B cell (primary cell): ENCODE measurements around the gene JCHAIN. TPM values are rescaled to one million over a fixed set of nuclear protein-coding genes. Genes with fewer than 3 reads are reported as not detected.

ENCODE experiments used
- ATAC-seq: fragments of 200-7000 bp; cut with Tn5 transposase; one replicate; pipeline ENCODE4 v1.10.0; 2021; ENCODE audit warnings: low read depth, mild to moderate bottlenecking, moderate number of reproducible peaks, moderate library complexity
- CTCF ChIA-PET: fragments of 350-600 bp; sonication (Branson Sonifier 250); formaldehyde crosslinking; loops from one replicate; lab custom pipeline; 2021; ENCODE audit warnings: antibody characterized with exemption, inconsistent platforms; lab: Charles Lee
- POLR2A ChIA-PET: fragments of 350-600 bp; sonication (Branson Sonifier 250); formaldehyde crosslinking; loops from one replicate; lab custom pipeline; 2021; ENCODE audit warnings: antibody characterized with exemption; lab: Charles Lee
- DNase-seq: peaks from one replicate; pipeline ENCODE4 v3.0.0; 2013
- H2AFZ ChIP-seq: 2 replicates; pipeline ENCODE4 v1.6.1; 2012; ENCODE audit warnings: mild to moderate bottlenecking, low read depth, low read length; ENCODE audit not compliant: insufficient read depth, poor library complexity, severe bottlenecking
- H3K27ac ChIP-seq, 2 donors: 1 replicate in 1 of 2; 2 replicates in 1 of 2; pipeline ENCODE4 v1.5.1; 2012 to 2013; ENCODE audit warnings: low read length in 2 of 2, mild to moderate bottlenecking in 2 of 2, moderate library complexity in 1 of 2
- H3K27me3 ChIP-seq, 4 experiments: fragments of 200-600 bp in 1 of 4; sonication (generic) in 1 of 4; replicated peaks in 1 of 4; 1 replicate in 2 of 4; 2 replicates in 2 of 4; pipeline versions ENCODE4 v1.6.1 to v1.7.0; 2013 to 2016; ENCODE audit warnings: low read length in 3 of 4, mild to moderate bottlenecking in 2 of 4, mixed read lengths in 1 of 4, moderate library complexity in 1 of 4; ENCODE audit not compliant: insufficient read depth in 4 of 4, control insufficient read depth in 3 of 4; ENCODE audit errors: control extremely low read depth in 1 of 4
- H3K36me3 ChIP-seq, 2 experiments: replicated peaks in 1 of 2; 1 replicate in 1 of 2; 2 replicates in 1 of 2; pipeline versions ENCODE4 v1.6.1 to v1.7.1; 2013; ENCODE audit warnings: low read length in 1 of 2; ENCODE audit not compliant: insufficient read depth in 2 of 2, control insufficient read depth in 1 of 2; ENCODE audit errors: control extremely low read depth in 1 of 2, extremely low read depth in 1 of 2
- H3K4me1 ChIP-seq, 2 donors: fragments of 200-600 bp in 1 of 2; sonication (generic) in 1 of 2; 1 replicate in 1 of 2; 2 replicates in 1 of 2; pipeline versions ENCODE4 v1.5.1 to v1.6.1; 2013 to 2017; ENCODE audit warnings: low read length in 2 of 2; ENCODE audit not compliant: control insufficient read depth in 2 of 2, insufficient read depth in 2 of 2
- H3K4me2 ChIP-seq: replicated peaks from 2 replicates; pipeline ENCODE3; 2012; ENCODE audit warnings: mild to moderate bottlenecking, low read depth, low read length; ENCODE audit not compliant: poor library complexity, severe bottlenecking
- H3K4me3 ChIP-seq, 5 experiments: fragments of 200-600 bp in 1 of 5; sonication (generic) in 1 of 5; 1 replicate in 3 of 5; 2 replicates in 2 of 5; pipeline versions ENCODE4 v1.5.1 to v1.7.0; 2011 to 2016; ENCODE audit warnings: low read length in 4 of 5, mild to moderate bottlenecking in 4 of 5, low read depth in 2 of 5, control low read depth in 1 of 5, moderate library complexity in 1 of 5; ENCODE audit not compliant: insufficient read depth in 1 of 5; ENCODE audit errors: control extremely low read depth in 1 of 5, extremely low read depth in 1 of 5
- H3K79me2 ChIP-seq: fragments of 200-600 bp; sonication (generic); one replicate; pipeline ENCODE4 v1.6.0; 2016; ENCODE audit warnings: low read length; ENCODE audit not compliant: control insufficient read depth, insufficient read depth
- H3K9ac ChIP-seq: fragments of 200-600 bp; sonication (generic); 2 replicates; pipeline ENCODE4 v1.6.1; 2017; ENCODE audit warnings: mild to moderate bottlenecking, low read length, moderate library complexity
- H3K9me3 ChIP-seq, 3 donors: one replicate each; pipeline versions ENCODE4 v1.6.1 to v1.7.1; 2013; ENCODE audit warnings: low read length in 2 of 3; ENCODE audit not compliant: control insufficient read depth in 2 of 3, insufficient read depth in 1 of 3; ENCODE audit errors: control extremely low read depth in 1 of 3
- H4K20me1 ChIP-seq: 2 replicates; pipeline ENCODE4 v1.6.0; 2012; ENCODE audit warnings: mild to moderate bottlenecking, low read length; ENCODE audit not compliant: insufficient read depth, control insufficient read depth, poor library complexity, severe bottlenecking
- H3K27ac Mint-ChIP-seq: one replicate; pipeline ENCODE4 v1.8.0; 2021; ENCODE audit warnings: mixed read lengths
- H3K27me3 Mint-ChIP-seq: one replicate; pipeline ENCODE4 v1.8.0; 2021; ENCODE audit warnings: mixed read lengths
- H3K4me1 Mint-ChIP-seq: one replicate; pipeline ENCODE4 v1.8.0; 2021; ENCODE audit warnings: mixed read lengths
- H3K4me3 Mint-ChIP-seq: one replicate; pipeline ENCODE4 v1.8.0; 2021; ENCODE audit warnings: mixed read lengths
- H3K9me3 Mint-ChIP-seq: one replicate; pipeline ENCODE4 v1.8.0; 2022; ENCODE audit warnings: mixed read lengths; ENCODE audit not compliant: insufficient read depth
- EZH2 ChIP-seq: IDR thresholded peaks from 2 replicates; pipeline ENCODE4 v1.6.1; 2012; ENCODE audit warnings: borderline replicate concordance, low read depth, mild to moderate bottlenecking, moderate library complexity, low read length; ENCODE audit not compliant: insufficient read depth, poor library complexity, severe bottlenecking
- WGBS: methylation state at CpG from one replicate; pipeline ENCODE4 v1.1.5; 2013; ENCODE audit warnings: missing lambda C conversion rate; ENCODE audit not compliant: insufficient coverage; 5-methylcytosine and 5-hydroxymethylcytosine counted together
- intact Hi-C: fragments of 100-400 bp; cut with micrococcal nuclease; formaldehyde crosslinking; loops from one replicate; pipeline ENCODE4 v1.10.0; 2022
- polyA minus RNA-seq: library from RNA; depleted of rRNA, polyadenylated mRNA; stranded (reverse); fragments of >200 nt; gene quantifications from 2 replicates; pipeline ENCODE4 v1.2.3, GENCODE V29; 2012
- polyA plus RNA-seq: library from polyadenylated mRNA; depleted of rRNA; stranded (reverse); fragments of >200 nt; gene quantifications from 2 replicates; pipeline ENCODE4 v1.2.3, GENCODE V29; 2012
- total RNA-seq, 2 donors: library from RNA; stranded (reverse); fragments of 120-200 nt in 1 of 2; gene quantifications; 1 replicate in 1 of 2; 2 replicates in 1 of 2; pipeline versions ENCODE4 v1.2.3 to v1.2.4, GENCODE V29; 2013 to 2022
- TF ChIP-seq, protein P1 (sequence below): fragments of 200-600 bp; IDR thresholded peaks from one replicate; pipeline ENCODE4 v1.8.0; 2022; ENCODE audit warnings: antibody characterized with exemption, mild to moderate bottlenecking

Gene JCHAIN
- total RNA-seq, result 72.3 and 90.8 TPM in 2 replicates
- 1,578 TPM for total RNA-seq (2013)
- polyA plus RNA-seq, result 378 and 441 TPM in 2 replicates
- polyA minus RNA-seq, result 718 and 1,055 TPM in 2 replicates

DNA sequence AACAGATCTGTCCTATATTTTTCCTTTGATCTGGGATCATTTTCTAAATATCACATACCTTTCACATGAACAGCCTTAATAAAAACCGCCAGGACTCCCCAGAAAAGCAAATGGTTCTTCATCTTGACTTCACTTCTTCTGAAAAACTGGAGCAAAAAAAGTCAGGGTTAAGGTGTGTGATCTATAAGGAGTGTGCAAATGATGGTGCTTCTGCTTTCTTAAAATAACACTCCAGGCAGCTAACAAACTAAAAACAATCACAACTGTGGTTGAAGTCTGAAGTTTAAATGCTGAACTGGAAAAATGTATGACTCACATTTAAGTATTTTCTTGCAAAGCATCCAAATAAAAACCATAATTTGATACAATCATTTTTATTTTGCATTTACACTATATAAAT is at the start of gene JCHAIN:
TSS of gene JCHAIN (minus strand) at position 140 of the 400 bp plus-strand sequence. CDS start at position 122, 18 bp downstream.
- Histone ChIP-seq H3K9ac (peak within 1 kb of the TSS; percentile 74), H3K9me3 (no peaks in the 10 kb centered on the region), H3K4me3 (peak within 1 kb of the TSS; percentile 27 to 77 (median 57)), H3K36me3 (peaks cover 1 to 8% of the 10 kb centered on the region in 2 experiments), H4K20me1 (no peaks in the 10 kb centered on the region), H3K4me1 (peaks cover 30 to 35% of the 10 kb centered on the region in 2 donors), H3K27ac (peak within 1 kb of the TSS; percentile 4 to 78), H3K79me2 (peaks cover 40% of the 10 kb centered on the region), H3K27me3 (no peaks in the 10 kb centered on the region), H2AFZ (peak within 1 kb of the TSS; percentile 62), H3K4me2 (peak within 1 kb of the TSS; percentile 71)
- TF ChIP-seq, protein P1, sequence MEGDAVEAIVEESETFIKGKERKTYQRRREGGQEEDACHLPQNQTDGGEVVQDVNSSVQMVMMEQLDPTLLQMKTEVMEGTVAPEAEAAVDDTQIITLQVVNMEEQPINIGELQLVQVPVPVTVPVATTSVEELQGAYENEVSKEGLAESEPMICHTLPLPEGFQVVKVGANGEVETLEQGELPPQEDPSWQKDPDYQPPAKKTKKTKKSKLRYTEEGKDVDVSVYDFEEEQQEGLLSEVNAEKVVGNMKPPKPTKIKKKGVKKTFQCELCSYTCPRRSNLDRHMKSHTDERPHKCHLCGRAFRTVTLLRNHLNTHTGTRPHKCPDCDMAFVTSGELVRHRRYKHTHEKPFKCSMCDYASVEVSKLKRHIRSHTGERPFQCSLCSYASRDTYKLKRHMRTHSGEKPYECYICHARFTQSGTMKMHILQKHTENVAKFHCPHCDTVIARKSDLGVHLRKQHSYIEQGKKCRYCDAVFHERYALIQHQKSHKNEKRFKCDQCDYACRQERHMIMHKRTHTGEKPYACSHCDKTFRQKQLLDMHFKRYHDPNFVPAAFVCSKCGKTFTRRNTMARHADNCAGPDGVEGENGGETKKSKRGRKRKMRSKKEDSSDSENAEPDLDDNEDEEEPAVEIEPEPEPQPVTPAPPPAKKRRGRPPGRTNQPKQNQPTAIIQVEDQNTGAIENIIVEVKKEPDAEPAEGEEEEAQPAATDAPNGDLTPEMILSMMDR, result no peak
- TF ChIP-seq EZH2, result no peak
- ChIA-PET CTCF (interaction anchor here (1.0 to 1.7 kb wide), 6 partner anchors 10 to 342 kb away, joined by 3 to 10 read pairs (median 4); no protein-coding TSS in a partner anchor), POLR2A (interaction anchor here (0.7 kb wide), 1 partner anchor 40 kb away, joined by 3 read pairs; no protein-coding TSS in a partner anchor)
- Mint-ChIP-seq H3K9me3 (no peaks in the 10 kb centered on the region), H3K4me3 (peak within 1 kb of the TSS; percentile 88), H3K27me3 (no peaks in the 10 kb centered on the region), H3K4me1 (peaks cover 48% of the 10 kb centered on the region), H3K27ac (peak within 1 kb of the TSS; percentile 89)
- DNase-seq (peak; percentile 24), ATAC-seq (no peak)
- intact Hi-C loops, result no loop called here
- WGBS, result no CpG with 5 or more reads among the region's 1 CpG

DNA sequence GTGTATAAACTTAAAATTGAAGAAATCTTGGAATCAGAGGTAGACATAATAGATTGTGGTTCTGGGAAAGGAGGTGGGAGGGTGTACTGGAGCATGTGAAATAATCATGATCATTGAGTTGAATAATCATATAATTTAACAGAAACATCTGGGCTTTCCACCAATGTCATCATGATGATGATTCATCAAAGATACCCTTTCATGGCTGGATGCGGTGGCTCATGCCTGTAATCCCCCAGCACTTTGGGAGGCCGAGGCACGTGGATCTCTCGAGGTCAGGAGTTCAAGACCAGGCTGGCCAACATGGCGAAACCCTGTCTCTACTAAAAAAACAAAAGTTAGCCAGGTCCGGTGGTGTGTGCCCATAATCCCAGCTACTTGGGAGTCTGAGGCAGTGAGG is 48.8 kb upstream of the JCHAIN start:
- Histone ChIP-seq H4K20me1 (no peaks in the 10 kb centered on the region), H3K36me3 (no peaks in the 10 kb centered on the region), H3K4me3 (peak overlapping the region in 1 of 5 experiments; percentile 35), H2AFZ (no peak overlapping the region), H3K4me2 (peak overlapping the region; percentile 69), H3K27me3 (no peaks in the 10 kb centered on the region), H3K9me3 (no peaks in the 10 kb centered on the region), H3K9ac (peak overlapping the region; percentile 36), H3K79me2 (peaks cover 85% of the 10 kb centered on the region), H3K4me1 (peaks cover 45 to 48% of the 10 kb centered on the region in 2 donors), H3K27ac (peak overlapping the region in 1 of 2 donors; percentile 85)
- Mint-ChIP-seq H3K4me1 (peaks cover 51% of the 10 kb centered on the region), H3K4me3 (peak overlapping the region; percentile 83), H3K27ac (peak overlapping the region; percentile 93), H3K27me3 (no peaks in the 10 kb centered on the region), H3K9me3 (no peaks in the 10 kb centered on the region)
- TF ChIP-seq, protein P1, result no peak
- no peak for TF ChIP-seq EZH2
- intact Hi-C loops, result no loop called here
- CTCF ChIA-PET, result interaction anchor here (1.0 to 1.6 kb wide), 5 partner anchors 9 to 28 kb away, joined by 3 to 10 read pairs (median 4); no protein-coding TSS in a partner anchor
- ATAC-seq, result no peak
- POLR2A ChIA-PET, result interaction anchor here (1.3 kb wide), 1 partner anchor 19 kb away, joined by 4 read pairs; no protein-coding TSS in a partner anchor
- 62% methylated on average over 6 of the region's 6 CpGs for WGBS
- DNase-seq, result no peak
